Measurements from ENCODE around the gene RALGPS1. TPM values are rescaled to one million over a fixed set of nuclear protein-coding genes. Genes with fewer than 3 reads are reported as not detected.

Gene RALGPS1
- total RNA-seq, 1 experiment from 2014 or later = 28.5 TPM

GRCh38 chr9:127061411-127061810 is 146.8 kb downstream of the RALGPS1 start:
- no peak for ATAC-seq

GRCh38 chr9:127064335-127064734 is 149.8 kb downstream of the RALGPS1 start:
- ChIA-PET POLR2A (no interaction called here), CTCF (no interaction called here)
- no peak for DNase-seq (ENCODE audit: low spot score)
- Mint-ChIP-seq H3K27ac (no peak overlapping the region), H3K4me3 (no peak overlapping the region), H3K27me3 (ENCODE audit: low read depth) (no peaks in the 10 kb centered on the region), H3K9me3 (no peaks in the 10 kb centered on the region), H3K36me3 (no peaks in the 10 kb centered on the region), H3K4me1 (peaks cover 12% of the 10 kb centered on the region)
- TF ChIP-seq NR3C1 (CRISPR knock-in tag; conservative IDR thresholded peaks at IDR 0.05; ENCODE audit: low read depth) (no peak), ATF6 (CRISPR knock-in tag; IDR thresholded peaks at IDR 0.05) (no peak), CTCF (IDR thresholded peaks at IDR 0.05) (no peak), SMAD3 (CRISPR knock-in tag; IDR thresholded peaks at IDR 0.05; ENCODE audit: borderline replicate concordance) (no peak), ESRRA (CRISPR knock-in tag; IDR thresholded peaks at IDR 0.05; ENCODE audit: borderline replicate concordance) (no peak), GABPB1 (CRISPR knock-in tag; IDR thresholded peaks at IDR 0.05) (no peak), MYBL2 (CRISPR knock-in tag; IDR thresholded peaks at IDR 0.05) (no peak), IRF1 (CRISPR knock-in tag; IDR thresholded peaks at IDR 0.05) (no peak), HMGXB4 (CRISPR knock-in tag; IDR thresholded peaks at IDR 0.05) (no peak), RELA (CRISPR knock-in tag; IDR thresholded peaks at IDR 0.05; ENCODE audit: borderline replicate concordance) (no peak), KAT7 (CRISPR knock-in tag; IDR thresholded peaks at IDR 0.05; ENCODE audit: borderline replicate concordance) (no peak), STAT6 (CRISPR knock-in tag; conservative IDR thresholded peaks at IDR 0.05; ENCODE audit: low read depth) (no peak)
- ATAC-seq = no peak

More at GRCh38 chr9:127061411-127061810, 146.8 kb downstream of the RALGPS1 start:
- peaks cover 10% of the 10 kb centered on the region for H3K4me1 Mint-ChIP-seq
- H3K36me3 Mint-ChIP-seq = no peaks in the 10 kb centered on the region
- H3K4me3 Mint-ChIP-seq = no peak overlapping the region
- TF ChIP-seq RELA (CRISPR knock-in tag; IDR thresholded peaks at IDR 0.05; ENCODE audit: borderline replicate concordance) (no peak), EMX1 (CRISPR knock-in tag; IDR thresholded peaks at IDR 0.05) (no peak), ZNF396 (CRISPR knock-in tag; IDR thresholded peaks at IDR 0.05; ENCODE audit: borderline replicate concordance) (no peak), GABPB1 (CRISPR knock-in tag; IDR thresholded peaks at IDR 0.05) (no peak), FOXP1 (CRISPR knock-in tag; IDR thresholded peaks at IDR 0.05; ENCODE audit: borderline replicate concordance) (no peak), ATF3 (CRISPR knock-in tag; conservative IDR thresholded peaks at IDR 0.05) (no peak), GTF2I (CRISPR knock-in tag; conservative IDR thresholded peaks at IDR 0.05) (no peak), MXD4 (CRISPR knock-in tag; IDR thresholded peaks at IDR 0.05; ENCODE audit: borderline replicate concordance) (no peak)
- no peaks in the 10 kb centered on the region for H3K27me3 Mint-ChIP-seq (ENCODE audit: low read depth)
- no peaks in the 10 kb centered on the region for H3K9me3 Mint-ChIP-seq
- H3K27ac Mint-ChIP-seq = no peak overlapping the region
- DNase-seq (ENCODE audit: low spot score) = no peak
- CTCF ChIA-PET = no interaction called here
- POLR2A ChIA-PET = no interaction called here
